Left renal cortex interstitium (tissue), 4 donors: ENCODE measurements around the gene UBE2F. TPM values are rescaled to one million over a fixed set of nuclear protein-coding genes. Genes with fewer than 3 reads are reported as not detected.
A peak's percentile ranks its signal among the peaks of the same experiment; 100 is the strongest.
"Not testable (repeated sequence)": the region's sequence is repeated elsewhere in the genome, so short reads cannot be mapped to it uniquely, and the experiment has no call there.

Source experiments
- DNase-seq, 4 donors: peaks; one replicate each; pipeline ENCODE4 v3.0.0-alpha.2; 2013; ENCODE audit warnings: low read depth in 4 of 4, low spot score in 2 of 4, missing footprints in 1 of 4
- polyA plus RNA-seq, 4 donors: library from polyadenylated mRNA; unstranded; fragments of 120-200 nt; gene quantifications; one replicate each; pipeline ENCODE4 v1.2.1, GENCODE V29; 2013; ENCODE audit not compliant: insufficient read length in 4 of 4

Gene UBE2F
- polyA plus RNA-seq, 4 donors: 41.9 to 46.4 (median 43.6) TPM

- DNase-seq: no peak
Measured at GRCh38 chr2:238042090-238042489, 75.3 kb downstream of the UBE2F start.

- no peak for DNase-seq
Measured at GRCh38 chr2:238042849-238043584, 76.2 kb downstream of the UBE2F start.

GRCh38 chr2:238043851-238044250 lies 77.0 kb downstream of the UBE2F start:
- no peak for DNase-seq

- DNase-seq: no peak
Measured at GRCh38 chr2:238045575-238045974, 78.8 kb downstream of the UBE2F start.

GRCh38 chr2:238046725-238047270 lies 80.0 kb downstream of the UBE2F start:
- DNase-seq: no peak

- DNase-seq: no peak
Measured at GRCh38 chr2:238053191-238053776, 86.5 kb downstream of the UBE2F start.

- no peak for DNase-seq
Measured at GRCh38 chr2:238055841-238056240, 89.0 kb downstream of the UBE2F start.

- not testable (repeated sequence) for DNase-seq
Measured at GRCh38 chr2:238057696-238058575, 91.1 kb downstream of the UBE2F start.

GRCh38 chr2:238059505-238059904 lies 92.7 kb downstream of the UBE2F start:
- no peak for DNase-seq

GRCh38 chr2:238060096-238060541 lies 93.3 kb downstream of the UBE2F start:
- DNase-seq: peak in 3 of 4 donors; percentile 17 to 34 (median 27)

- peak; percentile 76 to 95 (median 92) for DNase-seq
Measured at GRCh38 chr2:238060542-238061314, 93.9 kb downstream of the UBE2F start, which contains the start of gene SCLY. Gene SCLY (plus strand): TSS chr2:238061001. CDS start chr2:238061055, 54 bp downstream.

- peak; percentile 9 to 27 (median 24) for DNase-seq
Measured at GRCh38 chr2:238061315-238062202, 94.7 kb downstream of the UBE2F start.

- DNase-seq: no peak
Measured at GRCh38 chr2:238063414-238064189, 96.8 kb downstream of the UBE2F start.

- no peak for DNase-seq
Measured at GRCh38 chr2:238064376-238064775, 97.6 kb downstream of the UBE2F start.

- no peak for DNase-seq
Measured at GRCh38 chr2:238065071-238065846, 98.4 kb downstream of the UBE2F start.

- DNase-seq: no peak
Measured at GRCh38 chr2:238066218-238066617, 99.4 kb downstream of the UBE2F start.

- not testable (repeated sequence) for DNase-seq
Measured at GRCh38 chr2:238066718-238067117, 99.9 kb downstream of the UBE2F start.
